Measurements from ENCODE around the gene SPINK4.

SPINK4 gene

GRCh38 chr9:33229359-33230114 lies 10.4 kb upstream of the SPINK4 start:
- DNase-seq (ENCODE audit: low read depth): no peak

- no peak for DNase-seq (ENCODE audit: low read depth)
Measured at GRCh38 chr9:33230756-33231622, 9.0 kb upstream of the SPINK4 start.

GRCh38 chr9:33231623-33231942 lies 8.4 kb upstream of the SPINK4 start:
- DNase-seq (ENCODE audit: low read depth): no peak

- DNase-seq (ENCODE audit: low read depth): no peak
Measured at GRCh38 chr9:33232815-33233214, 7.2 kb upstream of the SPINK4 start.

- no peak for DNase-seq (ENCODE audit: low read depth)
Measured at GRCh38 chr9:33233626-33234342, 6.2 kb upstream of the SPINK4 start.

- DNase-seq (ENCODE audit: low read depth): no peak
Measured at GRCh38 chr9:33234511-33235467, 5.2 kb upstream of the SPINK4 start.

GRCh38 chr9:33236571-33236970 lies 3.4 kb upstream of the SPINK4 start:
- DNase-seq (ENCODE audit: low read depth): no peak

- DNase-seq (ENCODE audit: low read depth): no peak
Measured at GRCh38 chr9:33241298-33241697, 1.3 kb downstream of the SPINK4 start.

- DNase-seq (ENCODE audit: low read depth): no peak
Measured at GRCh38 chr9:33242609-33243134, 2.7 kb downstream of the SPINK4 start.

GRCh38 chr9:33244137-33244784 lies 4.3 kb downstream of the SPINK4 start:
- DNase-seq (ENCODE audit: low read depth): no peak

- no peak for DNase-seq (ENCODE audit: low read depth)
Measured at GRCh38 chr9:33245341-33245740, 5.4 kb downstream of the SPINK4 start.

- no peak for DNase-seq (ENCODE audit: low read depth)
Measured at GRCh38 chr9:33246269-33246860, 6.4 kb downstream of the SPINK4 start.

GRCh38 chr9:33248606-33249005 lies 8.6 kb downstream of the SPINK4 start:
- no peak for DNase-seq (ENCODE audit: low read depth)

GRCh38 chr9:33249087-33249658 lies 9.2 kb downstream of the SPINK4 start:
- no peak for DNase-seq (ENCODE audit: low read depth)

- no peak for DNase-seq (ENCODE audit: low read depth)
Measured at GRCh38 chr9:33249983-33250382, 10.0 kb downstream of the SPINK4 start.

GRCh38 chr9:33250458-33250995 lies 10.6 kb downstream of the SPINK4 start:
- DNase-seq (ENCODE audit: low read depth): no peak

GRCh38 chr9:33254211-33254610 lies 14.2 kb downstream of the SPINK4 start:
- DNase-seq (ENCODE audit: low read depth): no peak

- no peak for DNase-seq (ENCODE audit: low read depth)
Measured at GRCh38 chr9:33255014-33255413, 15.0 kb downstream of the SPINK4 start.

- DNase-seq (ENCODE audit: low read depth): no peak
Measured at GRCh38 chr9:33255471-33255870, 15.5 kb downstream of the SPINK4 start.

GRCh38 chr9:33256236-33256635 lies 16.3 kb downstream of the SPINK4 start:
- no peak for DNase-seq (ENCODE audit: low read depth)

All from T follicular helper cell (primary cell).